GM12878 (cell line): ENCODE measurements around the gene TRAPPC12. TPM values are rescaled to one million over a fixed set of nuclear protein-coding genes. Genes with fewer than 3 reads are reported as not detected.

Source experiments
- CBX5 ChIP-seq: sonication (generic); IDR thresholded peaks from 2 replicates; pipeline ENCODE4 v1.6.1; 2016; ENCODE audit warnings: low read depth, moderate library complexity, mild to moderate bottlenecking, inconsistent platforms
- MEF2B ChIP-seq: fragments of 450-650 bp; IDR thresholded peaks from 2 replicates; pipeline ENCODE4 v1.6.1; 2018; ENCODE audit warnings: mild to moderate bottlenecking, moderate library complexity; ENCODE audit not compliant: partially characterized antibody, poor library complexity, severe bottlenecking
- PML ChIP-seq: IDR thresholded peaks from 2 replicates; pipeline ENCODE4 v1.6.1; 2012; ENCODE audit warnings: low read length, inconsistent platforms
- RAD21 ChIP-seq: IDR thresholded peaks from 2 replicates; pipeline ENCODE4 v1.6.1; 2011; ENCODE audit warnings: mild to moderate bottlenecking, low read depth, low read length, moderate library complexity; ENCODE audit not compliant: insufficient read depth
- REST ChIP-seq: IDR thresholded peaks from 2 replicates; pipeline ENCODE4 v1.6.1; 2012; ENCODE audit warnings: mild to moderate bottlenecking, low read depth, low read length
- SIX5 ChIP-seq: IDR thresholded peaks from 2 replicates; pipeline ENCODE4 v1.6.1; 2011; ENCODE audit warnings: mild to moderate bottlenecking, low read depth, low read length, moderate library complexity; ENCODE audit not compliant: severe bottlenecking
- polyA plus RNA-seq, 11 experiments: library from polyadenylated mRNA; depleted of rRNA in 4 of 11; unstranded in 6 of 11; stranded (reverse) in 5 of 11; fragments of >200 nt; fragmentation: Nextera tagmentation in 4 of 11; fragmentation: Illumina TruSeq in 1 of 11; extraction: Ambion mirVana in 4 of 11; extraction: Trizol in 1 of 11; gene quantifications; 1 replicate in 1 of 11; 2 replicates in 10 of 11; pipeline versions ENCODE4 v1.2.1 to v1.2.3, GENCODE V29; 2011 to 2016; ENCODE audit warnings: inconsistent platforms in 2 of 11, missing spikeins in 2 of 11, low read depth in 1 of 11
- total RNA-seq, 4 experiments: library from RNA; depleted of rRNA in 3 of 4; stranded (reverse); fragments of >200 nt in 3 of 4; fragmentation: Illumina TruSeq in 1 of 4; extraction: Trizol in 1 of 4; gene quantifications; 2 replicates each; pipeline versions ENCODE4 v1.2.1 to v1.2.3, GENCODE V29; 2013 to 2021
- TF ChIP-seq, protein P1 (sequence below): IDR thresholded peaks from 2 replicates; pipeline ENCODE4 v1.6.1; 2012; ENCODE audit warnings: improper control_type of control experiment, low read depth, low read length; ENCODE audit not compliant: insufficient replicate concordance

Gene TRAPPC12
- total and polyA plus RNA-seq, 10 of the 15 experiments (the other 5 are each of a cell fraction or from before 2014, with no cell fraction given), result 8.6 to 77.1 (median 37.4) TPM

DNA sequence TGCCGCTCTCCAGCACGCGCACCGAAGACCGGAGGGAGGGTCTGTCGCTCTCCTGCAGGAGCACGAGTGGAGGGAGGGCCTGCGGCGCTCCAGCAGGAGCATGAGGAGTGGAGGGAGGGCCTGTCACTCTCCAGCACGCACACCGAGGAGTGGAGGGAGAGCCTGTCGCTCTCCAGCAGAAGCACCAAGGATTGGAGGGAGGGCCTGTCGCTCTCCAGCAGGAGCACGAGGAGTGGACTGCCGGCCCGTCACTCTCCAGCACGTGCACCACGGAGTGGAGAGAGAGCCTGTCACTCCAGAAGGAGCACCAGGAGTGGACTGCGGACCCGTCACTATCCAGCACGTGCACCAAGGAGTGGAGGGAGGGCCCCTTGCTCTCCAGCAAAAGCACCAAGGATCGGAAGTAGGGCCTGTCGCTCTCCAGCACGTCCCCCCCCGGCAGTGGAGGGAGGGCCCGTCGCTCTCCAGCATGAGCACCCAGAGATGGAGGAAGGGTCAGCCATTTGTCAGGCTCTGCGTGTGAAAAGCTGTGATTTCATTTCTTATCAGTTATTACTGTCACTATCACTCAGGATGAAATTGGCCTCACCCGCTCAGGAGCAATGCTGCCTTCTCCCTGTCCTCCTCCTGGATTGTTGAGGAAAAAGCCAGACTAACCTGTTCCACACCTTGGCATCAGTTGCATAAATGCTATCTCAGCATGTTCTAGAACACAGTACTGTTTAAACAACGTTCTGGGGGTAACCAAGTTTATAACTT, 103.9 kb downstream of the TRAPPC12 start (continued):
- TF ChIP-seq, protein P1, sequence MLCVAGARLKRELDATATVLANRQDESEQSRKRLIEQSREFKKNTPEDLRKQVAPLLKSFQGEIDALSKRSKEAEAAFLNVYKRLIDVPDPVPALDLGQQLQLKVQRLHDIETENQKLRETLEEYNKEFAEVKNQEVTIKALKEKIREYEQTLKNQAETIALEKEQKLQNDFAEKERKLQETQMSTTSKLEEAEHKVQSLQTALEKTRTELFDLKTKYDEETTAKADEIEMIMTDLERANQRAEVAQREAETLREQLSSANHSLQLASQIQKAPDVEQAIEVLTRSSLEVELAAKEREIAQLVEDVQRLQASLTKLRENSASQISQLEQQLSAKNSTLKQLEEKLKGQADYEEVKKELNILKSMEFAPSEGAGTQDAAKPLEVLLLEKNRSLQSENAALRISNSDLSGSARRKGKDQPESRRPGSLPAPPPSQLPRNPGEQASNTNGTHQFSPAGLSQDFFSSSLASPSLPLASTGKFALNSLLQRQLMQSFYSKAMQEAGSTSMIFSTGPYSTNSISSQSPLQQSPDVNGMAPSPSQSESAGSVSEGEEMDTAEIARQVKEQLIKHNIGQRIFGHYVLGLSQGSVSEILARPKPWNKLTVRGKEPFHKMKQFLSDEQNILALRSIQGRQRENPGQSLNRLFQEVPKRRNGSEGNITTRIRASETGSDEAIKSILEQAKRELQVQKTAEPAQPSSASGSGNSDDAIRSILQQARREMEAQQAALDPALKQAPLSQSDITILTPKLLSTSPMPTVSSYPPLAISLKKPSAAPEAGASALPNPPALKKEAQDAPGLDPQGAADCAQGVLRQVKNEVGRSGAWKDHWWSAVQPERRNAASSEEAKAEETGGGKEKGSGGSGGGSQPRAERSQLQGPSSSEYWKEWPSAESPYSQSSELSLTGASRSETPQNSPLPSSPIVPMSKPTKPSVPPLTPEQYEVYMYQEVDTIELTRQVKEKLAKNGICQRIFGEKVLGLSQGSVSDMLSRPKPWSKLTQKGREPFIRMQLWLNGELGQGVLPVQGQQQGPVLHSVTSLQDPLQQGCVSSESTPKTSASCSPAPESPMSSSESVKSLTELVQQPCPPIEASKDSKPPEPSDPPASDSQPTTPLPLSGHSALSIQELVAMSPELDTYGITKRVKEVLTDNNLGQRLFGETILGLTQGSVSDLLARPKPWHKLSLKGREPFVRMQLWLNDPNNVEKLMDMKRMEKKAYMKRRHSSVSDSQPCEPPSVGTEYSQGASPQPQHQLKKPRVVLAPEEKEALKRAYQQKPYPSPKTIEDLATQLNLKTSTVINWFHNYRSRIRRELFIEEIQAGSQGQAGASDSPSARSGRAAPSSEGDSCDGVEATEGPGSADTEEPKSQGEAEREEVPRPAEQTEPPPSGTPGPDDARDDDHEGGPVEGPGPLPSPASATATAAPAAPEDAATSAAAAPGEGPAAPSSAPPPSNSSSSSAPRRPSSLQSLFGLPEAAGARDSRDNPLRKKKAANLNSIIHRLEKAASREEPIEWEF, result no peak
- TF ChIP-seq REST, result no peak
- no peak for TF ChIP-seq SIX5
- no peak for TF ChIP-seq RAD21
- no peak for TF ChIP-seq PML
- no peak for TF ChIP-seq CBX5
- TF ChIP-seq MEF2B, result no peak
